ENCODE measurements around the gene ZDHHC16. TPM values are rescaled to one million over a fixed set of nuclear protein-coding genes. Genes with fewer than 3 reads are reported as not detected.

Gene ZDHHC16
- total and polyA plus RNA-seq, 10 of the 15 experiments (the other 5 are each of a cell fraction or from before 2014, with no cell fraction given): 16.8 to 63.1 (median 29.8) TPM

- TF ChIP-seq ZNF687 (IDR thresholded peaks at IDR 0.05) (peak; percentile 57), FOXK2 (IDR thresholded peaks at IDR 0.05) (no peak), EZH2 (IDR thresholded peaks at IDR 0.05; ENCODE audit: borderline replicate concordance, control insufficient read depth, low read depth, low read length) (no peak), CTCF (IDR thresholded peaks at IDR 0.05 in 2 of 3, conservative IDR thresholded peaks at IDR 0.05 in 1 of 3; ENCODE audit: control insufficient read depth in 2 of 3, extremely low read depth in 1 of 3, insufficient read depth in 1 of 3, low read depth in 3 of 3, low read length in 3 of 3) (peak; percentile 83 to 99 (median 86); a peak in 5 of 6 replicates), CBX5 (IDR thresholded peaks at IDR 0.05; ENCODE audit: low read depth) (no peak), E2F8 (IDR thresholded peaks at IDR 0.05; ENCODE audit: low read depth, partially characterized antibody) (no peak), EP300 (IDR thresholded peaks at IDR 0.05; ENCODE audit: borderline replicate concordance in 1 of 2, control insufficient read depth in 1 of 2, low read depth in 2 of 2, low read length in 2 of 2) (no peak), ZBTB33 (IDR thresholded peaks at IDR 0.05) (no peak), BRCA1 (IDR thresholded peaks at IDR 0.05; ENCODE audit: low read depth, low read length) (no peak), SPI1 (IDR thresholded peaks at IDR 0.05; ENCODE audit: borderline replicate concordance, insufficient read depth, low read depth, low read length) (no peak), NR2C2 (IDR thresholded peaks at IDR 0.05; ENCODE audit: borderline replicate concordance, control insufficient read depth, insufficient read length, low read depth) (no peak), PAX5 (IDR thresholded peaks at IDR 0.05; ENCODE audit: borderline replicate concordance, low read depth, low read length) (no peak), CREM (IDR thresholded peaks at IDR 0.05; ENCODE audit: low read depth) (peak; percentile 37; the same call in 1 of the 2 replicates), HCFC1 (IDR thresholded peaks at IDR 0.05; ENCODE audit: low read length) (peak; percentile 36; the same call in 1 of the 2 replicates), SP1 (IDR thresholded peaks at IDR 0.05; ENCODE audit: low read depth, low read length) (peak; percentile 48), MTA3 (IDR thresholded peaks at IDR 0.05; ENCODE audit: borderline replicate concordance, low read length) (no peak), ASH2L (IDR thresholded peaks at IDR 0.05; ENCODE audit: borderline replicate concordance, low read depth) (no peak), MTA2 (IDR thresholded peaks at IDR 0.05; ENCODE audit: low read depth) (no peak)
Measured at GRCh38 chr10:97425964-97426775, 19.8 kb upstream of the ZDHHC16 start, which contains the start of gene PGAM1 (continued).

All from GM12878 (cell line).